Inferior parietal cortex (tissue), 1 donor: ENCODE results near the gene SUCLG1.
"Not testable (repeated sequence)": the region's sequence is repeated elsewhere in the genome, so short reads cannot be mapped to it uniquely, and the experiment has no call there.

Source experiments
- DNase-seq: peaks from one replicate; pipeline ENCODE4 v3.0.0-alpha.2; 2016; ENCODE audit errors: extremely low spot score

The SUCLG1 gene

GRCh38 chr2:84421197-84421596 is 37.9 kb downstream of the SUCLG1 start:
- DNase-seq = no peak

GRCh38 chr2:84417453-84418145 is 41.5 kb downstream of the SUCLG1 start:
- no peak for DNase-seq

- no peak for DNase-seq
These were observed 49.5 kb downstream of the SUCLG1 start for GRCh38 chr2:84409531-84409930.

GRCh38 chr2:84402111-84402510 is 57.0 kb downstream of the SUCLG1 start:
- not testable (repeated sequence) for DNase-seq

GRCh38 chr2:84399839-84400238 is 59.2 kb downstream of the SUCLG1 start:
- DNase-seq = not testable (repeated sequence)

- DNase-seq = no peak
These were observed 63.3 kb downstream of the SUCLG1 start for GRCh38 chr2:84395820-84396219.

GRCh38 chr2:84394628-84395027 is 64.5 kb downstream of the SUCLG1 start:
- no peak for DNase-seq

GRCh38 chr2:84393829-84394228 is 65.3 kb downstream of the SUCLG1 start:
- DNase-seq = no peak

GRCh38 chr2:84389794-84390193 is 69.3 kb downstream of the SUCLG1 start:
- no peak for DNase-seq

GRCh38 chr2:84388921-84389490 is 70.1 kb downstream of the SUCLG1 start:
- no peak for DNase-seq

- no peak for DNase-seq
These were observed 70.9 kb downstream of the SUCLG1 start for GRCh38 chr2:84388133-84388532.

GRCh38 chr2:84386336-84387040 is 72.6 kb downstream of the SUCLG1 start:
- no peak for DNase-seq

- DNase-seq = no peak
These were observed 75.8 kb downstream of the SUCLG1 start for GRCh38 chr2:84383271-84383670.

GRCh38 chr2:84380875-84381274 is 78.2 kb downstream of the SUCLG1 start:
- no peak for DNase-seq

- no peak for DNase-seq
These were observed 80.1 kb downstream of the SUCLG1 start for GRCh38 chr2:84378960-84379359.

GRCh38 chr2:84375020-84375419 is 84.1 kb downstream of the SUCLG1 start:
- DNase-seq = no peak

- DNase-seq = no peak
These were observed 85.2 kb downstream of the SUCLG1 start for GRCh38 chr2:84373866-84374265.
